ENCODE results near the gene MYBBP1A. TPM values are rescaled to one million over a fixed set of nuclear protein-coding genes. Genes with fewer than 3 reads are reported as not detected.

Gene MYBBP1A
- total RNA-seq, 1 experiment from 2014 or later, result 177 TPM

DNA sequence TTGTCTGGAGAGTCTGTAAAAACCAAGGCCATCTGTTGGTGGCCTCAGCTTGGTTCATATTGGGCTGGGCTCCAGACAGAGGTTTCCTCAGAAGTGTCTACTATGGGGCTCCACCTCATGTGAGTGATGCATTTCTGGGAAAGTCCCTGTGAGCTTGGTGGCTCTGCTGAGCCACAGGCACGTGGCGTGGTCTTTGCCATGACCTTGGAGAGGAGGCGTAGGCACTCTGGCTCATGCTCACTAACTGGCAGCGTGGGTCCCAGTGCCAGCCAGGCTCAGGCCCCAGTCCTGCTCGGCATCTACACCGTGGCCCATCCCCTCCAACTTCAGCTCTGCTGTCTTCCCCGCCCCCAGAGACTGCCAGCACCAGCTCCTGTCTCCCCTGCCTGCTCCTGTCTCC, 18.5 kb upstream of the MYBBP1A start:
- H3K36me3 ChIP-seq (ENCODE audit: insufficient read depth, low read length, poor library complexity, severe bottlenecking), result no peaks in the 10 kb centered on the region
- intact Hi-C loops (cut with micrococcal nuclease; ENCODE audit: unreplicated experiment), result no loop called here
- BruUV-seq (replicated peaks), result no TSS peak
- no peaks in the 10 kb centered on the region for H3K27me3 ChIP-seq (replicated peaks; ENCODE audit: insufficient read depth, low read depth, low read length, poor library complexity)
- H3K4me3 ChIP-seq (ENCODE audit: low read depth, low read length, poor library complexity, severe bottlenecking), result no peak overlapping the region
- ChIA-PET CTCF (no interaction called here), POLR2A (ENCODE audit: low non-redundant PET) (no interaction called here)
- no peak overlapping the region for H3K27ac ChIP-seq (ENCODE audit: low read depth, low read length, poor library complexity, severe bottlenecking)
- no peaks in the 10 kb centered on the region for H3K9me3 ChIP-seq (ENCODE audit: low read depth, low read length, poor library complexity, severe bottlenecking)
- H3K4me1 ChIP-seq (ENCODE audit: insufficient read depth, low read length, poor library complexity, severe bottlenecking), result no peaks in the 10 kb centered on the region
- no peak for TF ChIP-seq EZH2 (IDR thresholded peaks at IDR 0.05; ENCODE audit: borderline replicate concordance, low read depth, low read length, poor library complexity, severe bottlenecking)
- DNase-seq (ENCODE audit: low spot score), result no peak

DNA sequence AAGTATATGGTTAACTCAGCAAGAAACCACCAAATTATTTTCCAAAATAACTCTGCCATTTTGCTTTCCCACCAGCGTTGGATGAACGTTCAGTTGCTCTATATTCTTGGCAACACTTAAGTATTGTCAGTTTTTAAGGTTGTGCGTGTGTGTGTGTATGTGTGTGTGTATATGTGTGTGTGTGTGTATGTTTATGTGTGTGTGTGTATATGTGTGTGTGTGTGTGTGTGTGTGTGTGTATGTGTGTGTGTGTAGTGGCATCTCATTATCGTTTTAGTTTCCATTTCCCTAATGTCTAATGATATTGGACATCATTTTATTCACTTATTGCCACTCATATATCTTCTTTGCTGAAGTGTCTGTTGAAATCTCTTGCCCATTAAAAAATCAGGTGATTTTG, 17.9 kb upstream of the MYBBP1A start:
- H3K4me3 ChIP-seq (ENCODE audit: low read depth, low read length, poor library complexity, severe bottlenecking), result no peak overlapping the region
- H3K9me3 ChIP-seq (ENCODE audit: low read depth, low read length, poor library complexity, severe bottlenecking), result no peaks in the 10 kb centered on the region
- BruUV-seq (replicated peaks), result no TSS peak
- TF ChIP-seq EZH2 (IDR thresholded peaks at IDR 0.05; ENCODE audit: borderline replicate concordance, low read depth, low read length, poor library complexity, severe bottlenecking), result no peak
- TF ChIP-seq, protein P1, sequence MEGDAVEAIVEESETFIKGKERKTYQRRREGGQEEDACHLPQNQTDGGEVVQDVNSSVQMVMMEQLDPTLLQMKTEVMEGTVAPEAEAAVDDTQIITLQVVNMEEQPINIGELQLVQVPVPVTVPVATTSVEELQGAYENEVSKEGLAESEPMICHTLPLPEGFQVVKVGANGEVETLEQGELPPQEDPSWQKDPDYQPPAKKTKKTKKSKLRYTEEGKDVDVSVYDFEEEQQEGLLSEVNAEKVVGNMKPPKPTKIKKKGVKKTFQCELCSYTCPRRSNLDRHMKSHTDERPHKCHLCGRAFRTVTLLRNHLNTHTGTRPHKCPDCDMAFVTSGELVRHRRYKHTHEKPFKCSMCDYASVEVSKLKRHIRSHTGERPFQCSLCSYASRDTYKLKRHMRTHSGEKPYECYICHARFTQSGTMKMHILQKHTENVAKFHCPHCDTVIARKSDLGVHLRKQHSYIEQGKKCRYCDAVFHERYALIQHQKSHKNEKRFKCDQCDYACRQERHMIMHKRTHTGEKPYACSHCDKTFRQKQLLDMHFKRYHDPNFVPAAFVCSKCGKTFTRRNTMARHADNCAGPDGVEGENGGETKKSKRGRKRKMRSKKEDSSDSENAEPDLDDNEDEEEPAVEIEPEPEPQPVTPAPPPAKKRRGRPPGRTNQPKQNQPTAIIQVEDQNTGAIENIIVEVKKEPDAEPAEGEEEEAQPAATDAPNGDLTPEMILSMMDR (conservative IDR thresholded peaks at IDR 0.05; ENCODE audit: low read depth, low read length), result no peak
- H3K27me3 ChIP-seq (replicated peaks; ENCODE audit: insufficient read depth, low read depth, low read length, poor library complexity), result no peaks in the 10 kb centered on the region
- POLR2A ChIA-PET (ENCODE audit: low non-redundant PET), result no interaction called here
- no peak overlapping the region for H3K27ac ChIP-seq (ENCODE audit: low read depth, low read length, poor library complexity, severe bottlenecking)
- DNase-seq (ENCODE audit: low spot score), result no peak
- intact Hi-C loops (cut with micrococcal nuclease; ENCODE audit: unreplicated experiment), result no loop called here
- CTCF ChIA-PET, result no interaction called here
- no peaks in the 10 kb centered on the region for H3K36me3 ChIP-seq (ENCODE audit: insufficient read depth, low read length, poor library complexity, severe bottlenecking)
- H3K4me1 ChIP-seq (ENCODE audit: insufficient read depth, low read length, poor library complexity, severe bottlenecking), result no peaks in the 10 kb centered on the region

DNA sequence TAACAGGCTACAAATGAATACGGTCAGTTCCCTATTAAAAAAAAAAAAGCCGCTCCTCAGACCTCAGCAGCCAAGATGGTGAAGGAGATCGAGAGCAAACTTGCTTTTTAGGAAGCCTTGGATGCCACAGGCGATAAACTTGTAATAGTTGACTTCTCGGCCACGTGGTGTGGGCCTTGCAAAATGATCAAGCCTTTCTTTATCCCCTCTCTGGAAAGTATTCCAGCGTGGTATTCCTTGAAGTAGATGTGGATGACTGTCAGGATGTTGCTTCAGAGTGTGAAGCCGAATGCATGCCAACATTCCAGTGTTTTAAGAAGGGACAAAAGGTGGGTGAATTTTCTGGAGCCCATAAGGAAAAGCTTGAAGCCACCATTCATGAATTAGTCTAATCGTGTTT, 16.9 kb upstream of the MYBBP1A start:
- Histone ChIP-seq H3K27ac (ENCODE audit: low read depth, low read length, poor library complexity, severe bottlenecking) (no peak overlapping the region), H3K9me3 (ENCODE audit: low read depth, low read length, poor library complexity, severe bottlenecking) (no peaks in the 10 kb centered on the region), H3K4me1 (ENCODE audit: insufficient read depth, low read length, poor library complexity, severe bottlenecking) (no peaks in the 10 kb centered on the region), H3K4me3 (ENCODE audit: low read depth, low read length, poor library complexity, severe bottlenecking) (no peak overlapping the region), H3K27me3 (replicated peaks; ENCODE audit: insufficient read depth, low read depth, low read length, poor library complexity) (no peaks in the 10 kb centered on the region), H3K36me3 (ENCODE audit: insufficient read depth, low read length, poor library complexity, severe bottlenecking) (no peaks in the 10 kb centered on the region)
- ChIA-PET POLR2A (ENCODE audit: low non-redundant PET) (no interaction called here), CTCF (no interaction called here)
- intact Hi-C loops (cut with micrococcal nuclease; ENCODE audit: unreplicated experiment), result no loop called here
- no TSS peak for BruUV-seq (replicated peaks)
- TF ChIP-seq, protein P1 (conservative IDR thresholded peaks at IDR 0.05; ENCODE audit: low read depth, low read length), result no peak
- no peak for TF ChIP-seq EZH2 (IDR thresholded peaks at IDR 0.05; ENCODE audit: borderline replicate concordance, low read depth, low read length, poor library complexity, severe bottlenecking)
- DNase-seq (ENCODE audit: low spot score), result no peak

DNA sequence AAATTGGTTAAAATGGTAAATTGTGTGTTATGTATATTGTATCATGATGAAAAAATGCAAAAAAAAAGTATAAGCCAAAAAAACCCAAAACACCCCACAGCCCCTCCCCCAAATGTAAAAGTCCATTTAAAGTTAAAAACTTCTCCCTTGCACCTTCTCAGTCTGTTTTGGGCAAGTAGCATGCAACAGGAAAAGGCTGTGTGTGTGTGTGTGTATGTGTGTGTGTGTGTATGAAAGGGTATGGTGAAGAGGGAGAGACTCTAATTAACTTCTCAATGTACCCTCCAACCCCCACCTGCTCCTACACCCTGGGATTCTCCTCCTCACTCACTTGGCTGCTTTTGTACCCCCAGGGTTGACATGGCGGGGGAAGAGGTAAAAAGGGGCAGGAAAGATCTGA, 14.4 kb upstream of the MYBBP1A start:
- no peaks in the 10 kb centered on the region for H3K27me3 ChIP-seq (replicated peaks; ENCODE audit: insufficient read depth, low read depth, low read length, poor library complexity)
- BruUV-seq (replicated peaks), result no TSS peak
- intact Hi-C loops (cut with micrococcal nuclease; ENCODE audit: unreplicated experiment), result no loop called here
- H3K9me3 ChIP-seq (ENCODE audit: low read depth, low read length, poor library complexity, severe bottlenecking), result no peaks in the 10 kb centered on the region
- CTCF ChIA-PET, result interaction anchor here (0.6 kb wide), 1 partner anchor 31 kb away, joined by 15 read pairs; no protein-coding TSS in a partner anchor
- H3K4me1 ChIP-seq (ENCODE audit: insufficient read depth, low read length, poor library complexity, severe bottlenecking), result no peaks in the 10 kb centered on the region
- H3K36me3 ChIP-seq (ENCODE audit: insufficient read depth, low read length, poor library complexity, severe bottlenecking), result no peaks in the 10 kb centered on the region
- no peak for DNase-seq (ENCODE audit: low spot score)
- no peak overlapping the region for H3K27ac ChIP-seq (ENCODE audit: low read depth, low read length, poor library complexity, severe bottlenecking)
- POLR2A ChIA-PET (ENCODE audit: low non-redundant PET), result no interaction called here
- TF ChIP-seq EZH2 (IDR thresholded peaks at IDR 0.05; ENCODE audit: borderline replicate concordance, low read depth, low read length, poor library complexity, severe bottlenecking), result no peak
- TF ChIP-seq, protein P1 (conservative IDR thresholded peaks at IDR 0.05; ENCODE audit: low read depth, low read length), result no peak
- no peak overlapping the region for H3K4me3 ChIP-seq (ENCODE audit: low read depth, low read length, poor library complexity, severe bottlenecking)

Data from A673 (cell line).